ENCODE measurements around the gene FSTL5.

DNA sequence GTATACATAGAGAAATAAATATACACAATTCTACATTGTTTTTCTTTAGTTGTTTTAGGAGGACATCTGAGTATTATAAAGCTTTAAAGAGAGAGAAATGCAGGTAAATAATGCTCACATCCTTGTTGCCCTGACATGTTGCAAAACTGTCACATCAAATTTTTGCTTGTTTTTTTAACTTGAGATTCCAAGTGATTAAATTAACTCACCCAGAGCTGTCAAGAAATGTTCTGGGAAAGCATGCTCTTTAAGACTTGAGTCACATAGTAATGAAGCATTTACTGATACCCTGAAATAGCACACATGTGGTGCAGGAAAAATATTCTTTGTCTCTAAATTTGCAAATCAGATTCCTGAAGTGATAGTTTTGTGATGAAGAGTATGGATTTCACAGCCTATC lies 665.6 kb downstream of the FSTL5 start:
- TF ChIP-seq CTCF (IDR thresholded peaks at IDR 0.05): no peak
- no peak for TF ChIP-seq POLR2A (IDR thresholded peaks at IDR 0.05)
